GM12864 (cell line): ENCODE data around the gene CEPT1.

Experiments
- DNase-seq: peaks from one replicate; pipeline ENCODE4 v3.0.0-alpha.2; 2011; ENCODE audit warnings: low read depth
- H3K4me3 ChIP-seq: 2 replicates; pipeline ENCODE4 v1.5.1; 2011; ENCODE audit warnings: mild to moderate bottlenecking, low read depth, low read length, control low read depth
- CTCF ChIP-seq: IDR thresholded peaks from 2 replicates; pipeline ENCODE4 v1.5.1; 2011; ENCODE audit warnings: low read depth, mild to moderate bottlenecking, moderate library complexity, low read length, control low read depth, inconsistent platforms; ENCODE audit errors: missing control alignments

Gene CEPT1

GRCh38 chr1:111197598-111198284 is 57.7 kb downstream of the CEPT1 start:
- TF ChIP-seq CTCF, result peak; percentile 89
- peak; percentile 67 for DNase-seq
- peak overlapping the region; percentile 66 for H3K4me3 ChIP-seq

GRCh38 chr1:111198836-111199235 is 58.8 kb downstream of the CEPT1 start:
- no peak for DNase-seq
- H3K4me3 ChIP-seq, result peak overlapping the region; percentile 66
- TF ChIP-seq CTCF, result no peak

- DNase-seq, result no peak
- H3K4me3 ChIP-seq, result peak overlapping the region; percentile 66
- no peak for TF ChIP-seq CTCF
Measured at GRCh38 chr1:111199329-111199728, 59.3 kb downstream of the CEPT1 start.

GRCh38 chr1:111199881-111200801 is 60.1 kb downstream of the CEPT1 start, which contains the start of gene DENND2D:
Gene DENND2D, minus strand, starts transcription at chr1:111200646. Its CDS starts 187 bp downstream, at chr1:111200459.
- no peak for DNase-seq
- TF ChIP-seq CTCF, result peak; percentile 8
- H3K4me3 ChIP-seq, result peak within 1 kb of the TSS; percentile 66

GRCh38 chr1:111200802-111201161 is 60.8 kb downstream of the CEPT1 start:
- DNase-seq, result no peak
- no peak for TF ChIP-seq CTCF
- peak overlapping the region; percentile 66 for H3K4me3 ChIP-seq

- TF ChIP-seq CTCF, result no peak
- H3K4me3 ChIP-seq, result peak overlapping the region; percentile 66
- DNase-seq, result no peak
Measured at GRCh38 chr1:111201275-111202090, 61.5 kb downstream of the CEPT1 start.
